Renal pelvis (tissue), 4 donors: ENCODE results near the gene KL. TPM values are rescaled to one million over a fixed set of nuclear protein-coding genes. Genes with fewer than 3 reads are reported as not detected.

Source experiments
- DNase-seq: peaks from one replicate; pipeline ENCODE4 v3.0.0-alpha.2; 2013
- polyA plus RNA-seq, 3 donors: library from polyadenylated mRNA; unstranded; fragments of 120-200 nt; gene quantifications; one replicate each; pipeline ENCODE4 v1.2.1, GENCODE V29; 2013; ENCODE audit not compliant: insufficient read length in 3 of 3

Gene KL
- polyA plus RNA-seq, 3 donors = 31.4 to 45.8 (median 40.9) TPM

DNA sequence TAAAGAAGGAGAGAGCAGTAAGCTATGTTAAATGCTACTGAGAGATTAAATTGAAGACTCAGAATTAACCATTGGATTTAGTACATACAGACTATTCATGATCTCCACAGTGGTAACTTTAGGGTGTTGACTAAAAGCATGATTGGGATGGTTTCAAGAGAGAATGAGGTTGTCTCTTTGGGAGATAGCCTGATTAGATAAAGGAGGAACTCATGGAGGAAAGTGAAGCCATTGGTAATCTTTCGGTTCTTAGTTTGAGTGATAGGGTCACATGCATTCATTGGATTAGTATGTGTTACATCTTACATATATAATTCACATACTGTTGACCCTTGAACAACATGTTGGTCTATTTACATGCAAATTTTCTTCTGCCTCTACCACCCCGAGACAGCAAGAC is 18.8 kb upstream of the KL start:
- DNase-seq = no peak

DNA sequence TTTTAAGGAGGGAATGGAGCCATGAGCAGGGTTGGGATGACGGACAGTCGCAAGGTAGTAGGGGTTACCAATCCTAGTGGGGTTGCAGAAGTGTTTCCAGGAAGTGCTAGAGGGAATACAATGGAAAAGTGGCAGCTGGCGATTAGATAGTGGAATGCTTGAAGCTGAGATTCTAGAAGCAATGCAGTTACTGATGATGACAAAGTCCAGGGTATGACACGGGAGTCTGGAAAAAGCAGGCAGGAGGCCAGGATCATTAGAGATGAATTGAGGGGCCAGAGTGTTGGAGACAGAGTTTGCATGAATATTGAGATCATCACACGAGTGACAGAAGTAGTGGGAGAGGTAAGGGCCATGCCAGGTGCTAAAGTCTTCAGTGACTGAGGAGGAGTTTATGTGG is 17.3 kb upstream of the KL start:
- no peak for DNase-seq

DNA sequence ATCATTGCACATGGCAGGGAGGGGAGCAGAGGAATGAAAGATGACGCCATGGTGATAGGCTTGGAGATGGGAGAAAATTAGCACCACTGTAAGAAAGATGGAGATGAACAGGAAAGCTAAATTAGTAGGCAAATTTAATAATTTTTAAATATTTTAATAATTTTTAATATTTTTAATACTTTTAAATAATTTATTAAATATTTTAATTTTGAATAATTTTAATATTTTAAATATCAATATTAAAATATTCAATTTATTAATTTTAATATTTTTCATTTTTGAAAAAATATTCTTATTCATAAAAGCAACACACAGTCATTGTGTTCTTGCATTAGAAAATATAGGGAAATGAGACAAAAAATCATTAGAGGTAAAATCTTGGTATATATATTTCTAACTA is 15.9 kb upstream of the KL start:
- DNase-seq = no peak

DNA sequence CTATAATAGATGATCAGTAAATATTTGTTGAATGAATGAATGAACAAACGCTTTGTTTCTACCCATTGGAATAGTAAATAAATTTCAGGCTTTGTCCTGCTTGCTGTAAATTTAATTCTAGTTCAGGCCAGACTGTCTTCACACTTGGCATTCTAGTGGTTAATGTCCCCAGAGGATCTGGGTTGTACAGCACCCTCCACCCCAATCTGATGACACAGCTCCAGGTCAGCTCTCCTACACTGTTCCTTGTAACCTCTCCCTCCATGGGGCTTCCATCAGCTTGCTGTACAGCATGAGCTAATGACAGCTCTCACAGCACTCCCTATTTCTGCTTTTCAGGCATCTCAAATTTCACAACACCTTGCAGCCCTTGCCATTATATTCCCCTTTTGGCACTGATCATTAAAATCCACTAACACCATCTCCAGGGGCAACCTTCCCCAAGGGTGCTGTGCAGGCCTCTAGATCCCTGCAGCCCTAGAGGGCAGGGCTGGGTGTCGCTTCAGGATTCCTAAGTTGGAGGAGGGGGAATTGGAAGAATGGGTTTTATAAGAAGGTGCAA is 12.7 kb upstream of the KL start:
- no peak for DNase-seq

DNA sequence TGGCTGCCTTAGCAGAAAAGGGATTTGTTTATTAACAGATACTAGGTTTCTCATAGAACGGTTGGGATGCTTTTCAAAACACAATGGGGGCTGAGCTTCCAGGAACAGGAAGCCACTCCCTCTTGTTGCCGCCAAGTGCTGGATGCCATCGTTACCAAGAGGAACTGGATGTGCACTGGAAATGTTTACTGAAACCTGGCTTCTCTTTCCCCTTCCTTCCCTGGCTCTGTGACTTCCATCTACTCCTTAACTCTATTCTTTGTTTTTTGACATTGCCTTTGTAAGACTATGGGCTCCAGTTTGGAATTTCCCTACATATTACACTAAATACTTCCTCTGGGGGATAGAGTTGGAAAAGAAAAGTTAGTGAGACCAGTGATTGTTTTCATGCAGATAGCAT is 11.7 kb upstream of the KL start:
- no peak for DNase-seq

DNA sequence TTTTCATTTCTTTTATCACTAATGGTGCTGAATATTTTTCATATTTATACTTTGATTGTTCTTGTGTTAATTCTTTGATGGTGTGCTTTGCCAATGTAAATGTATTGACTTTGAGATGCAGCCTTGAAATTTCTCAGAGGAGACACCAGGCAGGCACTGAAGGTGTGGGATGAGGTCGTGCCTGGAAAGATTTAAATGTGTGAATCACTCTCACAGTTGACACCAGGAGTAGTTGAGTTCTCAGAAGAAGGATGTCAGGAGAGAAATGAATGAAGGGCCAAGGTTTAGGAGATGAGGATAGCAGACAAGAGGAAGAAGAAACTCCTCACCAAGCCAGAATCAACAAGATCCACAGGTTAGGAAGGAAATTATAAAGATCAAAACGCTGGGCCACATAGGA is 10.1 kb upstream of the KL start:
- no peak for DNase-seq

DNA sequence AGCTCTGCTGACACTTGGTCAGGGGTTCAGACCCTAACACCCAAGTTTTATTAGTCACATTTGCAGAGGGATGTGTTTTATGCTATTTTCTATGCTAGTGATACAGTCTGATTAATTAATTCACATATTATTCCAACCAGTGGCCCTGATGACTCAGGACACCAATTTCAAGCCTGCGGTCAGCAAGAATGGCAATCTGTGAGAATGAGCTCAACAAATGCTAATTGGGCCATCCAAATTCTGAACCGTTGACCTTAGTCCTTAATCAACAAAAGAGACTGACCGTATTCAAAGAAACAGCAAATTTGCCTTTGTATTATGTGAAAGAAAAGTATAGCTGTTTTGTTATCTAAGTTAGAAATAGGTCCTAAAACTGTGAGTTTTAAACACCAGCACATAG is 9.6 kb upstream of the KL start:
- no peak for DNase-seq

DNA sequence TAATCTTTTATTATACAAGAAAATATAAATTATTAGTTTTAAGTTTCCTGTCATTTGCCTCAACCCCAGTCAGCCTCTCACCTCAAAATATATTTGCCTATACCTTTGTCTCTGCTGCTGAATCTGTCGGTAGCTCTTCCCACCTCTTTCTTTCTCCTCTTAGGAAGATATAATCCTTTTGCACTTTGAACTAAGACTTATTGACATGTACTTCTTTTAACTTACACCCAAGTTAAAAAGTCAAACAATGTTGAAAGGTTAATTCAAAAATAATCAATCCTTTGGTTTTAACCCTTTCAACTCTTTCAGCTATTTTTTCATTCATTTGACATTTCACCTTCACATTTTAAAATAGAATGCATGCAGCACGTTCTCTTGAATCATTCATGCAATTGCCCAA is 9.0 kb upstream of the KL start:
- no peak for DNase-seq

DNA sequence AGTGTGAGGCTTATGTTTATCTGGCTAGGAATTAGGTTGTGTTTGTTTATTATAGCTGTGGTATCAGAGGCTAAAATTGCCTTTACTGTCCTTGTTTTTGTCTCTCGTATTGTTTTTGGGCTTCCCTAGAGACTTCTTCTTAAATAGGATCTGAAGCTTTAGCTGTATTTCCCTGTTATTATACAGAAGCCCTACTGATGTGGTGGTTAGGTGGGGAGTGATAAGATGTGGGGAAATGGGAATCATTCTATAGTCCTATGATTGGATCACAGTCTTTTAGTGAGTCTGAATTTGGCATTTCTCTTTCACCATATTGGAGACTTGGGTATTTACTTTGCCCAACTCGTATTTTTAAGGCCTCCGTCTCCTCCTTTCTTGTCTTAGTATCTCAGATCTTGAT is 8.3 kb upstream of the KL start:
- DNase-seq = no peak

DNA sequence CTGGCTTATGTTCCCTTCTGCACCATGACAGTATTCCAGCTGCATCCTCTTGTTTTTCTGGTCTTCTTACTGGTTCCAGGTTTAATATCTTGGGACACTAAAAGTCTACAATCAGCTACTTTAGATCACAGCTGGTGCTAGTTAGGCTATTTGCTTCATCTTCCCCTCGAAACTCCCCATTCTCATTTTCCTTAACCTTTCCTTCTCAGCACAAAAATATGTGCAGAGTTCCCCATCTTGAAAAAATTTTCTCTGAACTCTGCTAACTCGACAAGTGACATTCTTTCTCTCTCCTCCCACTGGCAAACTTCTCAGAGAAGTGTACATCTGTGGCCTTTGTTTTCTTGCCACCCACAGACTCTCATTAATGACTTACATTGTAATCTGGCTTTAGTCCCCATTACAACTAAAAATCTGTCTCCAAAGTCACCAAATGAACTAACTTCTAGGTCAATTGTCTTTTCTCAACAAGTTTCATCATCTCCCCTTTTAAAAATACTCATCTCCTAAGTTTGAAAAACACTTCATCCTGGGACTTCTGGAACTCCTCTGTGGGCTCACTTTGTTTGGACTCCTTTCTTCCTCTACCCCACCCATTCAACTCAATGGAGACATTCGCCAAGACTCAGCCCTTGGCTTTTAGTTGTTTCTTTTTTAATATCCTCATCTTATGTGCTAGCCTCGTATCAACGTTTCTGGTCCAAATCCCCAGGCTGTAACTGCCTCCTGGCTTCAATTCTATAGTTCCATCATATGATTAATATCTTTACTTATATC is 7.1 kb upstream of the KL start:
- no peak for DNase-seq

DNA sequence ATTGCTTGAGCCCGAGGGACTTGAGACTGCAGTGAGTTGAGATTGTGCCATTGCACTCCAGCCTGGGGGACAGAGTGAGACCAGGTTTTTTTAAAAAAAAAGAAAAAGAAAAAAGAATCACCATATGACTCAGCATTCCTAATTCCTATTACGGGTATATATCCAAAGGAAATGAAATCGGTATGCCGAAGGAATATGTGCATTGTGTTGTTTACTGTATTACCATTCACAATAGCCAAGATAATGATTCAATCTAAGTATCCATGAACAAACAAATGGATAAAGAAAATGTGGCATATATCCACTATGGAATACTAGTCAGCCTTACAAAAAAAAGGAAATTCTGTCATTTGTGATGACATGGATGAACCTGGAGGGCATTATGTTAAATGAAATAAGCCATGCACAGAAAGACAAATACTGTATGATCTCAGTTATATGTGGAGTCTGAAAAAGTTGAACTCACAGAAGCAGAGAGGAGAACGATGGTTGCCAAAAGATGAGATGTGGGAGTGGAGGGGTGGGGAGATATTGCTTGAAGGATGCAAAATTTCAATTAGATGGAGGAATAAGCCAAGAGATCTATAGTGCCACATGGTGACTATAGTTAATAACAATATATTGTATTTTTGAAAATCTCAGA is 4.3 kb upstream of the KL start:
- no peak for DNase-seq

DNA sequence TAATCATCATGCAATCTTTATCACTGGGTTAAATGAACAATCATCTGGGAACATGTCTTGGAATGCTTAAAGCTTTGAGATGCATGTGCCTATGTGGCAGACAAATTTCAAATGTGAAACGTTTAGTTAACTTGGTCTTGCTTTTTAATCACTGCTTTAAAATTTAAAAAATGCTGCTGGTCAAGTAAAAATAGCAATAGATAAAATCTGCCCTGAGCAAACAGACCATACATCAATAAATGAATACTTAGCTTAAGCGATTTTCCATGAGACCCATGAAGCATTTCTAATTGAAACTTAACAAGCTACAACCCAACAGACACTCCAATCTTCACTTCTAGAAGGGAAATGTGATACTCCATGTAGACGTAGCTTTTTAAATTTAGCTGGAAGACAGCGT is 1.9 kb upstream of the KL start:
- DNase-seq = no peak

DNA sequence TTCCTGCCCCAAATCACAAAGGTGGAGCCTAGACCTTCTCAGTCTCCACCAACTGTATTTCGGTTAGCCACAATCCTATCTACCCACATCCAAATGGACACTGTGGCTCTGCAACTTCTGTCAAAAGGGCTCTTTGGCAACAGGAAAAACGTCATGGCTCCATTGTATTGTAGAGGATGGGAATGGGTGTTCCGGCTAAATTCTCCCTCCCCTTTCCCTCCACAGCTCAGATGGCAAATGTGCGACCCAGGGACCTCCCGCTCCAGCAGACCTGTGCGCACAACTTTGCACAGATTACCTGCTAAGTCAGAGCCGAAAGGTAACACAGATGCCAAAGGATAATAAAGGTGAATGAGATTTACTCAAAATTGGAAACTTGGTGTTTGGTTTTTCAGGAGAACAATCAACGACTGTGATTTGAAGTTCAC is 968 bp upstream of the KL start:
- no peak for DNase-seq

DNA sequence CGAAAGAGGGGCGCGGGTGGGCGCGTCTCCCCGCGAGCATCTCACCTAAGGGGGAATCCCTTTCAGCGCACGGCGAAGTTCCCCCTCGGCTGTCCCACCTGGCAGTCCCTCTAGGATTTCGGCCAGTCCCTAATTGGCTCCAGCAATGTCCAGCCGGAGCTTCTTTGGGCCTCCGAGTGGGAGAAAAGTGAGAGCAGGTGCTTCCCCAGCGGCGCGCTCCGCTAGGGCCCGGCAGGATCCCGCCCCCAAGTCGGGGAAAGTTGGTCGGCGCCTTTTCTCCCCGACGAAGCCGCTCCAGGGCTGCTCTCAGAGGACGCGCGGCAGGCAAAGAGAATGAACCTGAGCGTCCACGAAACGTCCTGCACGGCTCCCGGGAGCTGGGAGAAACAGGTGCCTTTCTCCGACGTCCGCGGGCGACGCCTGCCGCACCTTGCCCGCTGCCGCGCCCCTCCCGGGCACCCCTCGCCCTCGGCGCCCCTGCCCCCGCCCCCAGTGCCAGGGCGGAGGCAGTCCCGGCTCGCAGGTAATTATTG is 366 bp upstream of the KL start:
- no peak for DNase-seq

DNA sequence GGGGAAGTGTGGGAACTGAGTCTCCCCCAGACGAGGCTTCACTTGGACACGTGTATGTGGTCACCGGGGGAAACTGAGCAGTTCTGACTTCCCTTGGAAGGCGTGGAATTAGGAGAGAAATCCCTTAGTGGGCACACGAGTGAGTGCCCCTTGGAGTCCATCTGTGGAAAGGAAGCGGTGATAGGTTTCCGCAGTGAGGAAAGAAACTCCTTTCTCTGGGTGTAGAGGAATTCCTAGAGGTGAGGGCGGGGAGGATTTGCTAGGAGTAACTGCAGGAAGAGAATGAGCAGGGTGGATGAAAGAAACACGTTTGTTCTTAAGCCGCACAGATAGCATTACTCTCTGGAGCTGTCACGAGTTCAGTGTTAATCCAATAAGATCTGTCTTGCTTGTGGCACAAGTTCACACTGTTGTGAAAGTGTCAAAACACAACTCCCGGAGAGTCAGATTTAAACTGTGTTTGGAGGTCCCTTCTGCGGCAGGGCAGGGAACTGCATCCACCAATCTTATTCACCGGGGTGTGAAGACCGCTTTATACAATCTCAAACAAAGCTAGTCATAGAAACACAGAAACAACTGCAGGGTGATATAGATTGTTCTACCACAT is 1.2 kb downstream of the KL start:
- DNase-seq = peak; percentile 65

DNA sequence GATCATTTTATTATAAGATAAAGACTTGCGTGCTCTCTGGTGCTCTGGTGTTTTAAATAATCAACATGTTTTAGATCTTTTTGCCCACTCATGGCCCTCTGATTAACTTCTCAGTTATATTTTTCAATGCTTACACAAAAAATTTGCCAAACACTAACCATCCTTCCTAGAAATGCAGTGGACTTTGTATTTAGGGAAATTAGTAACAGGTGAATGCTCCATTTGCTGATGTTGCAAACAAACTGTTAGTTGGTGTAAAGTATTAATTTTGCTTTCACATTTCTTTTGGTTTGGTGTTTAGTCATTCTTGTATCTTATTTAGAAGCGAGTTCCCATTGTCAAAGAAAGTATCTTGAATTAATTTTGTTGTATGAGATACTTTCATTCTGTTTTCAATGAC is 2.7 kb downstream of the KL start:
- DNase-seq = no peak

DNA sequence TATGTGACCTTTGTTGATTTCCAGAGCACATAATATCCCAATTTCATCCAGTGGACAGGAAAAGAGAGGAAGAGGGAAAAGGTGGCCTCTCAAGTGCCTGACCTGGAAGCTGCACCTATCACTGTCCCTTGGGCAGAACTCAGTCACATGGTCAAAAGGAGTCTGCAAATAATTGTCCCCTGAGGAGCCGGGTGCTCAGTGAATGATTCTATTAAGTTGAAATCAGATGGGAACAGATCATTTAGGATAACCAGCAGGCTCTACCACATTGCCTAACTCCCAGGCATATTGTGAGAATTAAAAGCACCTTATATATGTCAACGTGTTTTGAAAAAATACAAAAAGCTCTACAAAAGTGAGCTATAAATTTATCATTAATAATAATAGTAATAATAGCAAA is 6.8 kb downstream of the KL start:
- no peak for DNase-seq

DNA sequence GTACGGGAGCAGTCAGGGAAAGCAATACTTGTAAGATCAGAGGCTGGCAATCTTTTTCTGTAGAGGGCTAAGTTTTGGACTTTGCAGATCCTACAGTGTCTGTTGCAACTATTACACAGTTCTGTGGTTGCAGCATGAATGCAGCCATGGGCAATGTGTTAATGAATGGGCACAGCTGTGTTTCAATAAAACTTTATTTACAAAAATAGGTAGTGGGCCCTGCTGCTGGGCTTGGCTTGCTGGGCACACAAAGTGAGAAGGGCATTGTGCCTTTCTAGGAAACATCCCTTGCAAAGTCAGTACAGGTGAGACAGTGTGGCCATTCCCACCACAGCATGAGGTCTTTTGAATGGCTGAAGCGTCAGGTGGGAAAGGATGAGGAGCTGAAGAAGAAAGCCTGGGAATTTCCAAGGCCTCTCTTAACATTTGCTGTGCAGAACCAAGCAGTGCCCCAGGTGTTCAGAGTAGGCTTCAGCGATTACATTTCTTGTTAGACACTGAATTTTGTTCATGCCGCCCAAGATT is 9.1 kb downstream of the KL start:
- DNase-seq = no peak

DNA sequence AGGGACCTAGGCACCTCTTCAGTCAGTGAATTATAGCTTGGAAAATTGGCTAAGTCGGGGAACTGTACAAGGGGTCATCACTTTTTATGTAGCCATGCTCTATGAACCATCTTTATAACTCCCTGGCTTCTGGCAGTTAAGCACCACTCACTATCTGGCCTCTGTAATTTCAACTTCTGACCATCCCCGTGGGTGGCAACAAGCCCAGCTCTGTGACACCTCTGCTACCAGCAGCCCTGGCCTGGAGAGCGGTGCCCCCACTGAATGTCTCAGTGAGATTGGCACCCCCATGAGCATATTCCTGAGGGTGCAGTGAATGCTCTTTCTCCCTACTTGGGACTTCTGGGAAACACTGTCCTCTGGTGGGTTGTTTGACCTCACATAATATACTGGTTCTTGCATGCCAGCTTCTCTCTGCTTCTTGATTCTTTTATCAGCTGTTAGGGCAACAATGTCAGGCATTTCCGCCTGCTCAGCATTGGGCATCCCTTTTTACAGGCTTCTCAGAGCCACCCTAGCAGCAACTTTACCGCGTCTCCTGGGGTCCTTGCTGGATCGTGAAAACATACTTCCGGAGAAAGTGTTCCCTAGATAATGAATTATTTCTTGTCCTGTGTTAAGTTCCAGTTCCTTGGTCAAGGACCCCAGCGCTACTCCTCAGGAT is 10.4 kb downstream of the KL start:
- DNase-seq = no peak

DNA sequence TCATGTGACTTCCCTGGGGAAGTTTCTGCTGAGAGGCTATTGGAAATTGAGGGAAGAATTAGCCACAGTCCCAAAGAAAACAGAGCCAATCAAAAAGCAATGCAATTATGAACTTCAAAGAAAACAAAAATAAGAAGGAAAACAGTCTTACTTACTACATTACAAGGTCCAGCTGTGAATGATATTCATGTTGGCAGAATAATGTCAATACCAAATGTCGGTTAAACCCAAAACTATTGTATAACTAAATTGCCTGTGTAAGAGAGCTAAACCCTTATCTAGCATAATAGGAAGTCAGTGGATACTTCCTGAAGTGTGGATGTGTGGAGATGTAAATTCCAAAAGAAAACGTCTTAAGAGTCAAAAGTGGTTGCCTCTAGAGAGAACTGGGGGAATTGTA is 12.4 kb downstream of the KL start:
- DNase-seq = no peak

DNA sequence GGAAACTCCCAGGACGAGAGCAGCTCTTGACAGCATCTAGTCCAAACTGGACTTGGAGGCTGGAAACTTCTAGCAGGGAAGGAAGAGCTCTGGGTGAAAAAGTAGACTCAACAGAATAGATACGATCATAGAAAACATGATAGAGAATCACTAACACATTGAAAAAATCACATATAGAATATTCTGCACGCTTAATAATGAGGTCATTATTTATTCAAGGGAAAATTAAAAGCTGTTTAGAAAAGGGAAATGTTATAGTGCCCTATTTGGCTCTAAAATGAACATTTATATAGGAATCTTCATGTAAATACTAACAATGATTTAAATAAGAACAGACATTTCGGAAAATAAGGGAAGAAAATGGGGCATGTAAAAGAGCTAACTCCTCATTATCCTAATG is 15.1 kb downstream of the KL start:
- no peak for DNase-seq

DNA sequence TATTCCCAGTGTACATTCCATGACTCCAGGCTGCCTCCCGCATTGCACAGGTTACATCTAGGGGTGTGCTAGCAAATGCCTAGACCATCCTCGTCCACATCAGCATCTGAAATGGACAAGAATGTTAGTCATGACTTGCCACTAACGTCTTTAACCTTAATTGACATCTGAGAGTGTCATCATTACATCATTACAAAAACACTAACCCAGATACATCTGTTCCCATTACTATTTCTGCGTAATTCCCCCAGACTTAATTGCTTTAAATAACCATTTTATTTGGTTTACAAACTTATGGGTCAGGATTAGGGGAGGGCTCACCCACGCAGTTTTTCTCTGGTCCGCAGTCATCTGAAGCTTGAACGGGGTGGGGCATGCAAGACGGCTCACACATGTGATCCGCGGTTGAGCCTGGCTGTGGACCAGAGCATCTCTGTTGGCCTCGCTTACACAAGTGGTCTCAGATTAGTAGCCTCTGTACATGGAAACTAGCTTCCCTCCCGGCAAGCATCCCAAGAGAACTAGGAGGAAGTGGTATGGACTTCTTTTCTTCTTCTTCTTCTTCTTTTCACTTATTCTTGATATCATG is 15.9 kb downstream of the KL start:
- no peak for DNase-seq
